IgD-negative memory B cell (primary cell): ENCODE measurements around the gene KRTAP20-4. TPM values are rescaled to one million over a fixed set of nuclear protein-coding genes. Genes with fewer than 3 reads are reported as not detected.

Source experiments
- H3K27ac Mint-ChIP-seq, 3 donors: one replicate each; pipeline ENCODE4 v1.8.0; 2020 to 2022; ENCODE audit warnings: mild to moderate bottlenecking in 3 of 3, mixed read lengths in 3 of 3, moderate library complexity in 1 of 3
- H3K27me3 Mint-ChIP-seq: one replicate; pipeline ENCODE4 v1.8.0; 2021; ENCODE audit warnings: mixed read lengths
- H3K36me3 Mint-ChIP-seq: one replicate; pipeline ENCODE4 v1.8.0; 2020; ENCODE audit warnings: mild to moderate bottlenecking, mixed read lengths
- H3K4me1 Mint-ChIP-seq, 3 donors: one replicate each; pipeline ENCODE4 v1.8.0; 2020 to 2022; ENCODE audit warnings: mixed read lengths in 3 of 3, mild to moderate bottlenecking in 1 of 3
- H3K4me3 Mint-ChIP-seq, 4 donors: one replicate each; pipeline ENCODE4 v1.8.0; 2020 to 2022; ENCODE audit warnings: mild to moderate bottlenecking in 4 of 4, mixed read lengths in 4 of 4, moderate library complexity in 3 of 4
- H3K9me3 Mint-ChIP-seq, 3 donors: one replicate each; pipeline ENCODE4 v1.8.0; 2020 to 2021; ENCODE audit warnings: mixed read lengths in 3 of 3, mild to moderate bottlenecking in 1 of 3
- polyA plus RNA-seq: library from polyadenylated mRNA; unstranded; fragments of 300-500 nt; fragmentation: Illumina TruSeq; gene quantifications from one replicate; pipeline ENCODE4 v1.2.3, GENCODE V29; 2021

KRTAP20-4 gene
- polyA plus RNA-seq, 1 donor from 2014 or later = not detected

DNA sequence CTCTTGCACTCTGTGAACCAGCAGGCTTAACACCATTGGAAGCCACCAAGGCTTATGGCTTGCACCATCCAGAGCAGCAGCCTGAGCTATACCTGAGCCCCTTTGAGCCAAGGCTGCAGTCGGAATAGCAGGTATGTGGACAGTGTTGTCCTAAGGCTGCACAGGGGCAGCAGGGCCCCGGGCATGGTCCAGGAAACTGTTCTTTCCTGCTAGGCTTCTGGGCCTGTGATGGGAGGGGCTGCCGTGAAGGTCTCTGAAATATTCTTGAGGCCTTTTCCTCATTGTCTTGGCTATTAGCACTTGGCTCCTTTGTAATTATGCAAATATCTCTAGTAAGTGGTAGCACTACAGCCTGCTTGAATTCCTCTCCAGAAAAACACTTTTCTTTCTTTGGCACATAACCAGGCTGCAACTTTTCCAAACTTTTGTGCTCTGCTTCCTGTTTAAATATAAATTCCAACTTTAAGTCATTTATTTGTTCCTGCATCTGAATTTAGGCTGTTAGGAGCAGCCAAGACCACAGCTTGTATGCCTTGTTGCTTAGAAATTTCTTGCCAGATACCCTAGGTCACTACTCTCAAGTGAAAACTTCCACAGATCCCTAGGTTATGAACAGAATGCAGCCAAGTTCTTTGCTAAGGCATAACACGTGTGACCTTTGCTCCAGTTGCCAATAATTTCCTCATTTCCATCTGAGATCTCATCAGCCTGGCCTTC is 5.2 kb downstream of the KRTAP20-4 start:
- H3K27ac Mint-ChIP-seq = no peak overlapping the region
- H3K9me3 Mint-ChIP-seq = peaks cover 0 to 8% (median 7%) of the 10 kb centered on the region in 3 donors
- no peaks in the 10 kb centered on the region for H3K27me3 Mint-ChIP-seq
- no peaks in the 10 kb centered on the region for H3K36me3 Mint-ChIP-seq
- H3K4me3 Mint-ChIP-seq = no peak overlapping the region
- H3K4me1 Mint-ChIP-seq = peaks cover 0 to 2% (median 0%) of the 10 kb centered on the region in 3 donors

- Mint-ChIP-seq H3K4me3 (no peak overlapping the region), H3K4me1 (peaks cover 0 to 2% (median 0%) of the 10 kb centered on the region in 3 donors), H3K27ac (no peak overlapping the region), H3K27me3 (no peaks in the 10 kb centered on the region), H3K36me3 (no peaks in the 10 kb centered on the region), H3K9me3 (peaks cover 5 to 8% (median 7%) of the 10 kb centered on the region in 3 donors)
These were observed 7.7 kb downstream of the KRTAP20-4 start for GRCh38 chr21:30628109-30628508.

DNA sequence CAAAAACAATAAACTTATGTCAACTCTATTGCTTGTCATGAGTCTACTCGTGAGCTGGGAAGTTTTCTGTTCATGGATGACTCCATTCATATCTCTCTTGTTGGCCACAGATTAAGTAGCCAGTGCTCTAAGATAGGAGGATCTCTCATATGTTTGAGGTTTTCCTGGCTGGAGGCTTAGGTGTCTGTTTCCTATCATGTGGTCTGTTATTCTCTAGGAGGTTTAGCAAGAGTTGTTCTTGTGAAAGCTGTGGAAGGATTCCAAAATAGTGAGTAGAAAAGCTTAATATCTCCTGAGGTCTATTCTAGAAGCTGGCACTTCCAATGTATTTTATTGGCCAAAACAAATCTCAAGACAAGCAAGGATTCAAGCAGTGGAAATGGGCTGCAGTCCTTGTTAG is 8.8 kb downstream of the KRTAP20-4 start:
- Mint-ChIP-seq H3K4me3 (no peak overlapping the region), H3K27ac (no peak overlapping the region), H3K9me3 (peaks cover 5 to 8% (median 6%) of the 10 kb centered on the region in 3 donors), H3K4me1 (peaks cover 0 to 2% (median 0%) of the 10 kb centered on the region in 3 donors), H3K36me3 (no peaks in the 10 kb centered on the region), H3K27me3 (no peaks in the 10 kb centered on the region)

DNA sequence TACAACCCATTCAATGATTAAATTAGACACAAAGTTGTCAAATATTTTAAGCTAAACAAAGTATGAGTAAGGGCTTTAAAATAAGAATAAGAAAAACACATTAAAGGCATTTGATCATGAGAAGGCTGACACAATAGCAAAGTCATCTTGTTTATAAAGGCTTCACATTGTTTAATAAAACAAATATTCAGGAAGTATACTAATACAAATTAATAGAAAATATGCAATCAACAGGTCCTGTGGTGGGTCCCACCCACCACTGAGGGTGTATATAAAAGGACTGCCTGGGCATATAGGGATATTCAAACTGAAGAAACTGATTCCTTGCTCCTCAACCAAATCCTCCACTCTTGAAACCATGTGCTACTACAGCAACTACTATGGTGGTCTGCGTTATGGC is 14.5 kb downstream of the KRTAP20-4 start, which contains the start of gene KRTAP20-2:
Gene KRTAP20-2, plus strand, starts transcription at position 301 of the 400 bp plus-strand sequence. Its CDS starts 58 bp downstream, at position 359.
- peaks cover 2% of the 10 kb centered on the region for H3K36me3 Mint-ChIP-seq
- H3K9me3 Mint-ChIP-seq = peaks cover 3 to 5% (median 3%) of the 10 kb centered on the region in 3 donors
- H3K27me3 Mint-ChIP-seq = no peaks in the 10 kb centered on the region
- no peak within 1 kb of the TSS for H3K4me3 Mint-ChIP-seq
- no peaks in the 10 kb centered on the region for H3K4me1 Mint-ChIP-seq
- H3K27ac Mint-ChIP-seq = no peak within 1 kb of the TSS

GRCh38 chr21:30638686-30639085 is 18.3 kb downstream of the KRTAP20-4 start:
- H3K4me1 Mint-ChIP-seq = no peaks in the 10 kb centered on the region
- no peaks in the 10 kb centered on the region for H3K27me3 Mint-ChIP-seq
- peaks cover 0 to 5% (median 5%) of the 10 kb centered on the region in 3 donors for H3K9me3 Mint-ChIP-seq
- no peak overlapping the region for H3K27ac Mint-ChIP-seq
- peaks cover 2% of the 10 kb centered on the region for H3K36me3 Mint-ChIP-seq
- no peak overlapping the region for H3K4me3 Mint-ChIP-seq

DNA sequence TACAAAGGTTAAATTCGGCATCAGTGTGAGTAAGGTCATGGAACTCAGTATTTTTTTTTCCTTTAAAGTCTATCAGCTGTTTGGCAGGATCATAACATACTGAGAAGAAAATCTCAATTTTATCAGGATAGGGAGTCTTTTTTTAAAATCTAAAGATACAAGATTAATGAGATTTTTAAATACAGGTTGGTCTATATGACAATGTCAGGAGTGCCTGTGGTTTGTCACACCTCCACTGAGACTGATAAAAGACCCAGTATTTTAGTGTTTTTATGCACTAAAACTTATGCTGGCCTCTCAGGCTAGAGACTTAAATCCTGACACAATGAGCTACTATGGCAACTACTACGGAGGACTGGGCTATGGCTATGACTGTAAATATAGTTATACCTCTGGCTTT is 22.1 kb downstream of the KRTAP20-4 start, which contains the start of gene KRTAP20-3:
Gene KRTAP20-3, plus strand, starts transcription at position 301 of the 400 bp plus-strand sequence.
- no peak within 1 kb of the TSS for H3K4me3 Mint-ChIP-seq
- peaks cover 3 to 7% (median 5%) of the 10 kb centered on the region in 3 donors for H3K9me3 Mint-ChIP-seq
- H3K27me3 Mint-ChIP-seq = no peaks in the 10 kb centered on the region
- no peak within 1 kb of the TSS for H3K27ac Mint-ChIP-seq
- H3K36me3 Mint-ChIP-seq = peaks cover 2% of the 10 kb centered on the region
- no peaks in the 10 kb centered on the region for H3K4me1 Mint-ChIP-seq

DNA sequence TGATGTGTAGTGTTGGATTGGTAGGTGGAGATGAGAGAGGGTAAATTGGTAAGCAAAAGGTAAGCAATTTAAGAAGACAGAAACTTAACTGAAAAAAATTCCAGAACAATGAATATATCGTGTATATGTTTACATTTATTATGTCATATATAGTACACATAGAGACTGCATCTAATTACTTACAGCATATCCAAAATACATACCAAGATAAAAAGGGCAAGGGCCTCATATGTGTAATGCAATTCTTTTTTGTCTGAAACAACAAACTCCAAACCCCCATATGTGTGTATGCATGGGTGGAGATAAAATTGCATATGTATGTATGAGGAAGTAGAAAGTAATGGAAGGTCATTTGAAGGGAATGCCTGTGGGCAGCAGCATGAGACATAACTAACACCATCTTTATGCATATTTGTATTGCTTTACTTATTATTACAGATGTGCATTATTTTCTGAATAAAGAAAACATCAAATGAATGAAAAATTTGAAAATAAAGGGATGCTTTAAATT is 26.5 kb downstream of the KRTAP20-4 start:
- Mint-ChIP-seq H3K9me3 (peaks cover 3 to 19% (median 5%) of the 10 kb centered on the region in 3 donors), H3K27ac (no peak overlapping the region), H3K36me3 (no peaks in the 10 kb centered on the region), H3K27me3 (no peaks in the 10 kb centered on the region), H3K4me1 (no peaks in the 10 kb centered on the region), H3K4me3 (no peak overlapping the region)

- H3K27ac Mint-ChIP-seq = no peak overlapping the region
- no peaks in the 10 kb centered on the region for H3K27me3 Mint-ChIP-seq
- no peaks in the 10 kb centered on the region for H3K4me1 Mint-ChIP-seq
- no peaks in the 10 kb centered on the region for H3K36me3 Mint-ChIP-seq
- H3K9me3 Mint-ChIP-seq = peaks cover 2 to 16% (median 6%) of the 10 kb centered on the region in 3 donors
- H3K4me3 Mint-ChIP-seq = no peak overlapping the region
These were observed 32.5 kb downstream of the KRTAP20-4 start for GRCh38 chr21:30652891-30653290.

DNA sequence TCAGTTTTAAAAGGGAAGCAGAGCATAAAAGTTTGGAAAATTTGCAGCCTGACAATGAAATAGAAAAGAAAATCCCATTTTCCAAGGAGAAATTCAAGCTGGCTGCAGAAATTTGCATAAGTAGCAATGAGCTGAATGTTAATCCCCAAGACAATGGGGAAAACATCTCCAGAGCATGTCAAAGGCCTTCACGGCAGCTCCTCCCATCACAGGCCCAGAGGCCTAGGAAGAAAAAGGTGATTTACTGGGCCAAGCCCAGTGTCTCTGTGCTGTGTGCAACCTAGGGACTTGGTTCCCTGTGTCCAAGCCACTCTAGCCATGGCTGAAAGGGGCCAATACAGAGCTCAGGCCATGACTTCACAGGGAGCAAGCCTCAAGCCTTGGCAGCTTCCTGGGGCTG is 48.3 kb downstream of the KRTAP20-4 start:
- H3K4me3 Mint-ChIP-seq = no peak overlapping the region
- H3K9me3 Mint-ChIP-seq = peaks cover 5 to 7% (median 5%) of the 10 kb centered on the region in 3 donors
- no peaks in the 10 kb centered on the region for H3K27me3 Mint-ChIP-seq
- H3K27ac Mint-ChIP-seq = no peak overlapping the region
- H3K36me3 Mint-ChIP-seq = no peaks in the 10 kb centered on the region
- no peaks in the 10 kb centered on the region for H3K4me1 Mint-ChIP-seq

Other genes starting within 250 kb of the KRTAP20-4 start
- gene KRTAP13-2, start 248.4 kb upstream of the KRTAP20-4 start, polyA plus RNA-seq = not detected
- gene KRTAP13-1, start 224.6 kb upstream of the KRTAP20-4 start, polyA plus RNA-seq = not detected
- gene KRTAP13-3, start 194.7 kb upstream of the KRTAP20-4 start, polyA plus RNA-seq = not detected
- gene KRTAP13-4, start 190.4 kb upstream of the KRTAP20-4 start, polyA plus RNA-seq = not detected
- not detected for gene KRTAP15-1, start 180.4 kb upstream of the KRTAP20-4 start, polyA plus RNA-seq
- gene KRTAP19-1, start 140.3 kb upstream of the KRTAP20-4 start, polyA plus RNA-seq = not detected
- not detected for gene KRTAP19-2, start 133.2 kb upstream of the KRTAP20-4 start, polyA plus RNA-seq
- gene KRTAP19-3, start 128.6 kb upstream of the KRTAP20-4 start, polyA plus RNA-seq = not detected
- gene KRTAP19-4, start 123.5 kb upstream of the KRTAP20-4 start, polyA plus RNA-seq = not detected
- gene KRTAP19-5, start 118.5 kb upstream of the KRTAP20-4 start, polyA plus RNA-seq = not detected
- gene KRTAP19-6, start 78.8 kb upstream of the KRTAP20-4 start, polyA plus RNA-seq = not detected
- gene KRTAP19-7, start 59.3 kb upstream of the KRTAP20-4 start, polyA plus RNA-seq = not detected
- gene KRTAP22-2, start 30.2 kb upstream of the KRTAP20-4 start, polyA plus RNA-seq = not detected
- not detected for gene KRTAP6-3, start 28.2 kb upstream of the KRTAP20-4 start, polyA plus RNA-seq
- gene KRTAP6-2, start 21.7 kb upstream of the KRTAP20-4 start, polyA plus RNA-seq = not detected
- not detected for gene KRTAP22-1, start 19.5 kb upstream of the KRTAP20-4 start, polyA plus RNA-seq
- gene KRTAP6-1, start 6.7 kb upstream of the KRTAP20-4 start, polyA plus RNA-seq = not detected
- gene KRTAP20-1, start 4.2 kb upstream of the KRTAP20-4 start, polyA plus RNA-seq = not detected
- gene KRTAP20-2, start 14.6 kb downstream of the KRTAP20-4 start, polyA plus RNA-seq = not detected
- gene KRTAP20-3, start 22.2 kb downstream of the KRTAP20-4 start, polyA plus RNA-seq = not detected
- gene KRTAP21-3, start 98.2 kb downstream of the KRTAP20-4 start, polyA plus RNA-seq = not detected
- gene KRTAP21-2, start 126.6 kb downstream of the KRTAP20-4 start, polyA plus RNA-seq = not detected
- not detected for gene KRTAP21-1, start 134.8 kb downstream of the KRTAP20-4 start, polyA plus RNA-seq
- gene KRTAP8-1, start 192.6 kb downstream of the KRTAP20-4 start, polyA plus RNA-seq = not detected
- gene KRTAP7-1, start 209.1 kb downstream of the KRTAP20-4 start, polyA plus RNA-seq = not detected